Endothelial cell of umbilical vein (primary cell): ENCODE measurements around the gene CCNL2. TPM values are rescaled to one million over a fixed set of nuclear protein-coding genes. Genes with fewer than 3 reads are reported as not detected.

Experiments
- BruUV-seq: library from RNA; stranded (reverse); fragments of 400-500 nt; replicated peaks from 2 replicates; lab custom pipeline; 2021; lab: Mats Ljungman, UMichigan
- CTCF ChIA-PET: fragments of 300-600, 350-600 bp; sonication (Branson Sonifier 250); formaldehyde crosslinking; loops from one replicate; lab custom pipeline; 2021; ENCODE audit warnings: antibody characterized with exemption, inconsistent platforms; lab: Charles Lee
- POLR2A ChIA-PET: fragments of 300-600, 350-600 bp; sonication (Branson Sonifier 250); formaldehyde crosslinking; loops from one replicate; lab custom pipeline; 2021; ENCODE audit warnings: antibody characterized with exemption, inconsistent platforms; lab: Charles Lee
- DNase-seq: peaks from one replicate; pipeline ENCODE4 v3.0.0-alpha.2; 2011; ENCODE audit warnings: low read depth, low spot score
- FAIRE-seq: peaks from 2 replicates; lab custom pipeline; 2011; peaks lifted over from hg19 to GRCh38; lab: Jason Lieb, UNC
- H2AFZ ChIP-seq: 2 replicates; pipeline ENCODE4 v1.6.0; 2012; ENCODE audit warnings: low read depth, low read length, control low read depth, inconsistent platforms
- H3K27ac ChIP-seq: 2 replicates; pipeline ENCODE4 v1.5.1; 2011; ENCODE audit warnings: low read depth, mild to moderate bottlenecking, control low read depth, low read length, moderate library complexity; ENCODE audit not compliant: insufficient read depth
- H3K27me3 ChIP-seq, 2 experiments: 2 replicates each; pipeline versions ENCODE4 v1.6.0 to v1.6.1; 2011; ENCODE audit warnings: low read length in 2 of 2, mixed read lengths in 1 of 2; ENCODE audit not compliant: control insufficient read depth in 2 of 2, insufficient read depth in 2 of 2
- H3K36me3 ChIP-seq, 2 experiments: 2 replicates in 1 of 2; 3 replicates in 1 of 2; pipeline ENCODE4 v1.5.1; 2011; ENCODE audit warnings: low read length in 2 of 2, mild to moderate bottlenecking in 1 of 2, moderate library complexity in 1 of 2; ENCODE audit not compliant: control insufficient read depth in 2 of 2, insufficient read depth in 2 of 2; ENCODE audit errors: extremely low read depth in 1 of 2
- H3K4me1 ChIP-seq: 3 replicates; pipeline ENCODE4 v1.5.1; 2011; ENCODE audit warnings: mild to moderate bottlenecking, low read length; ENCODE audit not compliant: control insufficient read depth, insufficient read depth; ENCODE audit errors: extremely low read depth
- H3K4me2 ChIP-seq: 2 replicates; pipeline ENCODE4 v1.6.1; 2011; ENCODE audit warnings: low read length, control low read depth, mixed read lengths; ENCODE audit not compliant: insufficient read depth
- H3K4me3 ChIP-seq, 3 experiments: fragments of 200-600 bp in 1 of 3; sonication (generic), shearing (Covaris generic) in 1 of 3; replicated peaks in 1 of 3; 2 replicates each; pipeline ENCODE4 v1.5.1; 2011 to 2016; ENCODE audit warnings: control low read depth in 3 of 3, low read length in 3 of 3, mild to moderate bottlenecking in 2 of 3, inconsistent platforms in 1 of 3, low read depth in 1 of 3, moderate library complexity in 1 of 3; ENCODE audit not compliant: insufficient read depth in 1 of 3
- H3K79me2 ChIP-seq: 2 replicates; pipeline ENCODE4 v1.6.0; 2012; ENCODE audit warnings: low read length, inconsistent platforms; ENCODE audit not compliant: control insufficient read depth, insufficient read depth
- H3K9ac ChIP-seq: replicated peaks from 2 replicates; pipeline ENCODE3; 2011; ENCODE audit warnings: low read length, control low read depth; ENCODE audit not compliant: insufficient read depth; ENCODE audit errors: extremely low read depth
- H3K9me1 ChIP-seq: replicated peaks from 3 replicates; pipeline ENCODE4 v1.6.0; 2011; ENCODE audit warnings: mild to moderate bottlenecking, low read length; ENCODE audit not compliant: control insufficient read depth, insufficient read depth; ENCODE audit errors: extremely low read depth
- H3K9me3 ChIP-seq: replicated peaks from 2 replicates; pipeline ENCODE4 v1.5.1; 2012; ENCODE audit warnings: low read length, inconsistent platforms; ENCODE audit not compliant: control insufficient read depth, insufficient read depth
- H4K20me1 ChIP-seq: replicated peaks from 2 replicates; pipeline ENCODE3; 2011; ENCODE audit warnings: mild to moderate bottlenecking, low read length; ENCODE audit not compliant: control insufficient read depth, insufficient read depth; ENCODE audit errors: extremely low read depth
- EZH2 ChIP-seq: IDR thresholded peaks from 2 replicates; pipeline ENCODE4 v1.6.1; 2012; ENCODE audit warnings: borderline replicate concordance, low read depth, mild to moderate bottlenecking, moderate library complexity, low read length, inconsistent platforms; ENCODE audit not compliant: severe bottlenecking
- FOS ChIP-seq: IDR thresholded peaks from 2 replicates; pipeline ENCODE4 v1.6.1; 2011; ENCODE audit warnings: mild to moderate bottlenecking, low read length, moderate library complexity, borderline replicate concordance; ENCODE audit not compliant: insufficient read depth
- GATA2 ChIP-seq: IDR thresholded peaks from 2 replicates; pipeline ENCODE4 v1.7.0; 2011; ENCODE audit warnings: low read depth, mild to moderate bottlenecking, moderate library complexity, mixed read lengths, low read length; ENCODE audit not compliant: insufficient read length, insufficient read depth
- JUN ChIP-seq: IDR thresholded peaks from 2 replicates; pipeline ENCODE4 v1.6.1; 2011; ENCODE audit warnings: borderline replicate concordance, low read depth; ENCODE audit not compliant: insufficient read length, insufficient read depth
- MYC ChIP-seq: IDR thresholded peaks from one replicate; pipeline ENCODE4 v1.6.1; 2011; ENCODE audit warnings: mild to moderate bottlenecking, low read depth, low read length
- POLR2A ChIP-seq: IDR thresholded peaks from 2 replicates; pipeline ENCODE4 v1.6.1; 2012; ENCODE audit warnings: low read depth, mild to moderate bottlenecking, control low read depth, low read length
- POLR2AphosphoS5 ChIP-seq: IDR thresholded peaks from 2 replicates; pipeline ENCODE4 v1.6.1; 2012; ENCODE audit warnings: low read depth, mild to moderate bottlenecking, control low read depth, low read length, moderate library complexity; ENCODE audit not compliant: insufficient read depth
- dilution Hi-C: fragments of 300-500 bp; cut with MboI; formaldehyde crosslinking; loops from one replicate; pipeline ENCODE4 v1.15.0; 2019; ENCODE audit warnings: low sequenced_read_pairs; ENCODE audit not compliant: extremely low pct_ligation_motif_present
- intact Hi-C: fragments of 100-400 bp; cut with micrococcal nuclease; formaldehyde crosslinking; loops from one replicate; pipeline ENCODE4 v1.10.0; 2022
- polyA plus RNA-seq, 4 experiments: library from polyadenylated mRNA; depleted of rRNA in 3 of 4; stranded (reverse) in 3 of 4; unstranded in 1 of 4; fragments of >200 nt; gene quantifications; 2 replicates each; pipeline versions ENCODE4 v1.2.1 to v1.2.3, GENCODE V29; 2011 to 2012; ENCODE audit warnings: missing spikeins in 1 of 4
- total RNA-seq: library from RNA; stranded (reverse); gene quantifications from 2 replicates; pipeline ENCODE4 v1.2.3, GENCODE V29; 2021
- TF ChIP-seq, protein P1 (sequence below): IDR thresholded peaks from 2 replicates; pipeline ENCODE4 v1.6.1; 2011; ENCODE audit not compliant: insufficient read depth, insufficient read length
- TF ChIP-seq, protein P2 (sequence below), 2 donors: IDR thresholded peaks; 1 replicate in 1 of 2; 2 replicates in 1 of 2; pipeline ENCODE4 v1.5.1; 2011; ENCODE audit warnings: low read length in 2 of 2, mild to moderate bottlenecking in 2 of 2, moderate library complexity in 2 of 2, control low read depth in 1 of 2, inconsistent platforms in 1 of 2, low read depth in 1 of 2; ENCODE audit not compliant: insufficient read depth in 1 of 2; ENCODE audit errors: extremely low read depth in 1 of 2

The CCNL2 gene
- total and polyA plus RNA-seq, 2 donors (not counting 3 experiments of a cell fraction or from before 2014, with no cell fraction given) = 188 to 209 TPM

- dilution Hi-C loops = no loop called here
- Histone ChIP-seq H3K27me3 (no peaks in the 10 kb centered on the region), H3K9me3 (no peaks in the 10 kb centered on the region), H3K4me3 (no peak overlapping the region), H3K9ac (no peak overlapping the region), H3K4me2 (no peak overlapping the region), H3K4me1 (peaks cover 19% of the 10 kb centered on the region), H3K36me3 (no peaks in the 10 kb centered on the region), H2AFZ (no peak overlapping the region), H4K20me1 (no peaks in the 10 kb centered on the region), H3K79me2 (no peaks in the 10 kb centered on the region), H3K9me1 (no peaks in the 10 kb centered on the region), H3K27ac (no peak overlapping the region)
- POLR2A ChIA-PET = no interaction called here
- DNase-seq (no peak), FAIRE-seq (no peak)
- BruUV-seq = no TSS peak
- intact Hi-C loops = no loop called here
- no peak for TF ChIP-seq EZH2
- no peak for TF ChIP-seq POLR2A
- no peak for TF ChIP-seq JUN
- no peak for TF ChIP-seq POLR2AphosphoS5
- TF ChIP-seq GATA2 = no peak
- TF ChIP-seq, protein P1, sequence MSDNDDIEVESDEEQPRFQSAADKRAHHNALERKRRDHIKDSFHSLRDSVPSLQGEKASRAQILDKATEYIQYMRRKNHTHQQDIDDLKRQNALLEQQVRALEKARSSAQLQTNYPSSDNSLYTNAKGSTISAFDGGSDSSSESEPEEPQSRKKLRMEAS = no peak
- no peak for TF ChIP-seq FOS
- TF ChIP-seq MYC = no peak
- TF ChIP-seq, protein P2, sequence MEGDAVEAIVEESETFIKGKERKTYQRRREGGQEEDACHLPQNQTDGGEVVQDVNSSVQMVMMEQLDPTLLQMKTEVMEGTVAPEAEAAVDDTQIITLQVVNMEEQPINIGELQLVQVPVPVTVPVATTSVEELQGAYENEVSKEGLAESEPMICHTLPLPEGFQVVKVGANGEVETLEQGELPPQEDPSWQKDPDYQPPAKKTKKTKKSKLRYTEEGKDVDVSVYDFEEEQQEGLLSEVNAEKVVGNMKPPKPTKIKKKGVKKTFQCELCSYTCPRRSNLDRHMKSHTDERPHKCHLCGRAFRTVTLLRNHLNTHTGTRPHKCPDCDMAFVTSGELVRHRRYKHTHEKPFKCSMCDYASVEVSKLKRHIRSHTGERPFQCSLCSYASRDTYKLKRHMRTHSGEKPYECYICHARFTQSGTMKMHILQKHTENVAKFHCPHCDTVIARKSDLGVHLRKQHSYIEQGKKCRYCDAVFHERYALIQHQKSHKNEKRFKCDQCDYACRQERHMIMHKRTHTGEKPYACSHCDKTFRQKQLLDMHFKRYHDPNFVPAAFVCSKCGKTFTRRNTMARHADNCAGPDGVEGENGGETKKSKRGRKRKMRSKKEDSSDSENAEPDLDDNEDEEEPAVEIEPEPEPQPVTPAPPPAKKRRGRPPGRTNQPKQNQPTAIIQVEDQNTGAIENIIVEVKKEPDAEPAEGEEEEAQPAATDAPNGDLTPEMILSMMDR (IDR thresholded peaks at IDR 0.05; ENCODE audit: extremely low read depth in 1 of 2, insufficient read depth in 1 of 2, low read depth in 1 of 2, low read length in 2 of 2) = no peak
- CTCF ChIA-PET = no interaction called here
These were observed 33.3 kb upstream of the CCNL2 start for GRCh38 chr1:1432274-1432950.
